ENCODE data around the gene NKD1. TPM values are rescaled to one million over a fixed set of nuclear protein-coding genes. Genes with fewer than 3 reads are reported as not detected.

Gene NKD1
- total and polyA plus RNA-seq, 12 donors: 0.67 to 8.9 (median 3.5) TPM

DNA sequence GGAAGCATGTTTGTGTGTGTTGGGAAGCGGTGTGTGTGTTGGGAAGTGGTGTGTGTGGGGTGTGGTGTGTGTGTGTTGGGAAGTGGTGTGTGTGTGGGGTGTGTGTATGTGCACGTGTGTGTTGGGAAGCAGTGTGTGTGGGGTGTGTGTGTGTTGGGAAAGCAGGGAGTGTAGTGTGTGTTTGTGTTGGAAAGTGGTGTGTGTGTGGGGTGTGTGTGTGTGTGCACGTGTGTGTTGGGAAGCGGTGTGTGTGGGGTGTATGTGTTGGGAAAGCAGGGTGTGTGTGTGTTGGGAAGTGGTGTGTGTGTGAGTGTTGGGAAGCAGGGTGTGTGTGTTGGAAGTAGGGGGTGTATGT, 144.4 kb downstream of the NKD1 start:
- WGBS, 4 donors: 79 to 90% (median 83%) methylated on average over 4 of the region's 4 CpGs
- H3K27ac ChIP-seq: no peak overlapping the region
- intact Hi-C loops (cut with DNase I): loop anchor here in 1 of 2 donors (10.0 kb wide), 1 partner anchor 112 kb away; no protein-coding TSS in a partner anchor

GRCh38 chr16:50692999-50693781, 145.0 kb downstream of the NKD1 start, which contains the start of gene NOD2:
Gene NOD2 (plus strand): TSS chr16:50693606. CDS start chr16:50699496, 5,890 bp downstream.
- no peak within 1 kb of the TSS for H3K27ac ChIP-seq
- peak in 3 of 7 donors; percentile 15 to 43 (median 30) for DNase-seq
- no peaks in the 10 kb centered on the region for H3K36me3 ChIP-seq (replicated peaks in 1 of 2)
- peaks cover 7 to 30% of the 10 kb centered on the region in 2 donors for H3K4me1 ChIP-seq (replicated peaks in 1 of 2)
- peak within 1 kb of the TSS in 2 of 4 donors; percentile 19 to 72 for H3K4me3 ChIP-seq
- no peaks in the 10 kb centered on the region for H3K9me3 ChIP-seq (replicated peaks in 1 of 3)
- no peak for TF ChIP-seq POLR2A (IDR thresholded peaks at IDR 0.05)
- TF ChIP-seq, protein P1, sequence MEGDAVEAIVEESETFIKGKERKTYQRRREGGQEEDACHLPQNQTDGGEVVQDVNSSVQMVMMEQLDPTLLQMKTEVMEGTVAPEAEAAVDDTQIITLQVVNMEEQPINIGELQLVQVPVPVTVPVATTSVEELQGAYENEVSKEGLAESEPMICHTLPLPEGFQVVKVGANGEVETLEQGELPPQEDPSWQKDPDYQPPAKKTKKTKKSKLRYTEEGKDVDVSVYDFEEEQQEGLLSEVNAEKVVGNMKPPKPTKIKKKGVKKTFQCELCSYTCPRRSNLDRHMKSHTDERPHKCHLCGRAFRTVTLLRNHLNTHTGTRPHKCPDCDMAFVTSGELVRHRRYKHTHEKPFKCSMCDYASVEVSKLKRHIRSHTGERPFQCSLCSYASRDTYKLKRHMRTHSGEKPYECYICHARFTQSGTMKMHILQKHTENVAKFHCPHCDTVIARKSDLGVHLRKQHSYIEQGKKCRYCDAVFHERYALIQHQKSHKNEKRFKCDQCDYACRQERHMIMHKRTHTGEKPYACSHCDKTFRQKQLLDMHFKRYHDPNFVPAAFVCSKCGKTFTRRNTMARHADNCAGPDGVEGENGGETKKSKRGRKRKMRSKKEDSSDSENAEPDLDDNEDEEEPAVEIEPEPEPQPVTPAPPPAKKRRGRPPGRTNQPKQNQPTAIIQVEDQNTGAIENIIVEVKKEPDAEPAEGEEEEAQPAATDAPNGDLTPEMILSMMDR (IDR thresholded peaks at IDR 0.05): no peak
- H3K27me3 ChIP-seq: no peaks in the 10 kb centered on the region
- WGBS, 4 donors: 16 to 50% (median 27%) methylated on average over 18 to 56 of the region's 56 CpGs
- intact Hi-C loops (cut with DNase I): loop anchor here in 1 of 2 donors (10.0 kb wide), 1 partner anchor 112 kb away; no protein-coding TSS in a partner anchor

More for the DNA sequence above, 144.4 kb downstream of the NKD1 start:
- Histone ChIP-seq H3K27me3 (no peaks in the 10 kb centered on the region), H3K9me3 (replicated peaks in 1 of 3) (no peaks in the 10 kb centered on the region), H3K4me3 (no peak overlapping the region), H3K4me1 (replicated peaks in 1 of 2) (peaks cover 4 to 24% of the 10 kb centered on the region in 2 donors), H3K36me3 (replicated peaks in 1 of 2) (no peaks in the 10 kb centered on the region)
- DNase-seq: peak in 1 of 7 donors; percentile 8
- TF ChIP-seq POLR2A (IDR thresholded peaks at IDR 0.05): no peak
- TF ChIP-seq, protein P1 (IDR thresholded peaks at IDR 0.05): no peak

GRCh38 chr16:50694206-50694605, 146.0 kb downstream of the NKD1 start:
- no peak overlapping the region for H3K27ac ChIP-seq
- intact Hi-C loops (cut with DNase I): loop anchor here in 1 of 2 donors (10.0 kb wide), 1 partner anchor 111 kb away; no protein-coding TSS in a partner anchor
- H3K4me1 ChIP-seq (replicated peaks in 1 of 2): peaks cover 12 to 32% of the 10 kb centered on the region in 2 donors
- peak overlapping the region in 1 of 4 donors; percentile 72 for H3K4me3 ChIP-seq
- WGBS, 4 donors: 93 to 100% (median 97%) methylated on average over 1 to 2 of the region's 2 CpGs
- H3K36me3 ChIP-seq (replicated peaks in 1 of 2): no peaks in the 10 kb centered on the region
- H3K9me3 ChIP-seq (replicated peaks in 1 of 3): no peaks in the 10 kb centered on the region
- H3K27me3 ChIP-seq: no peaks in the 10 kb centered on the region
- no peak for TF ChIP-seq POLR2A (IDR thresholded peaks at IDR 0.05)
- peak in 1 of 7 donors; percentile 10 for DNase-seq

DNA sequence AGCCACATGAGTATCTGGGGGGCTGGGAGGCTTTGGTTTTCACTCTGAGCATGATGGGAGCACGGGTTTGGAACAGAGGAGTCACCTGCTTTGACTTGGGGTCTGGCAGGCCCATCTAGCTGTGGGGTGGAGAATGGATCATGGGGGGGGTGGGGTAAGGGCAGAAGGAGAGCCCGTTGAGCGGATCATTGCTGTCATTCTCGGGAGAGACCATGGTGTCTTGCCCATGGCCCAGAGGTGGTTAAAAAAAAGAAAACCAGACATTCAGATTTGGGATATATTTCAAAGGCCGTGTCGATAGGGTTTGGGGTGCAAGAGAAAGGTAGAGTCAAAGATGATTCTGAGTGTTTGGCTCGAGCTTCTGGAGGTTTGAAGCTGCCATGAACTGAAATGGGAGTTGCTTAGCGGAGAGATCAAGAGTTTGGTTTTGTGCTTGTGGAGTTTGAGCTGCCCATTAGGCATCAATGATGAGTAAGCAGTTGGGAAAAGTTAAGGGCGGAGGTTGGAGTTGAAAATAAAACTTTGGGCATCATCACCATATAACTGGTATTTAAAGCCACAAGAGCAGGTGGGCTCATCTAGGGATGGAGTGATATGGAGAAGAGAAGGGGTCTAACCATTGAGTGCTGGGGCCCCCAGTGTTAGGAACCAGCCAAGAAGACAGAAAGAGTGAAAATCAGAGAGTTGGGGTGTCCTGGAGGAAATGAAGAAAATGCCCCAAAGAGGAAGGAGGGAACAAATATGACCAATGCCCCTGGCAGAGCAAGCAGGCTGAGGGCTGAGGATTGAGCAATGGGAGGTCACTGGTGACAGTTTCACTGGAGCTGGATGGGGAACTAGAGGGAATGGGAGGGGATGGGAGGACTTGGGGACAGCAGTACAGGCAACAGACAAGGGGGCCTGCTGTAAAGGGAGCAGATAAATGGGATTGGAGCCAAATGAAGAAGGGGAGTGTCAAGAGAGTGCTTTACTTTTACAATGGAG, 147.1 kb downstream of the NKD1 start:
- 90 to 93% (median 91%) methylated on average over 9 of the region's 9 CpGs for WGBS, 4 donors
- peak in 5 of 7 donors; percentile 49 to 66 (median 57) for DNase-seq
- H3K4me1 ChIP-seq (replicated peaks in 1 of 2): peaks cover 12 to 32% of the 10 kb centered on the region in 2 donors
- no peaks in the 10 kb centered on the region for H3K27me3 ChIP-seq
- peak overlapping the region in 2 of 5 donors; percentile 15 to 59 for H3K27ac ChIP-seq
- H3K4me3 ChIP-seq: no peak overlapping the region
- TF ChIP-seq, protein P1 (IDR thresholded peaks at IDR 0.05): no peak
- TF ChIP-seq POLR2A (IDR thresholded peaks at IDR 0.05): no peak
- H3K36me3 ChIP-seq (replicated peaks in 1 of 2): no peaks in the 10 kb centered on the region
- intact Hi-C loops (cut with DNase I): loop anchor here in 1 of 2 donors (10.0 kb wide), 1 partner anchor 109 kb away; no protein-coding TSS in a partner anchor
- H3K9me3 ChIP-seq (replicated peaks in 1 of 3): no peaks in the 10 kb centered on the region

Data from adrenal gland (tissue), 12 donors.